HG02642 (cell line): Measurements from ENCODE around the gene CDK8.
A peak's percentile ranks its signal among the peaks of the same experiment; 100 is the strongest.

Source experiments
- ATAC-seq: cut with Tn5 transposase; IDR thresholded peaks from one replicate; pipeline ENCODE4 v1.9.1; 2021; ENCODE audit warnings: mild to moderate bottlenecking; ENCODE audit not compliant: unreplicated experiment, poor library complexity

The CDK8 gene

DNA sequence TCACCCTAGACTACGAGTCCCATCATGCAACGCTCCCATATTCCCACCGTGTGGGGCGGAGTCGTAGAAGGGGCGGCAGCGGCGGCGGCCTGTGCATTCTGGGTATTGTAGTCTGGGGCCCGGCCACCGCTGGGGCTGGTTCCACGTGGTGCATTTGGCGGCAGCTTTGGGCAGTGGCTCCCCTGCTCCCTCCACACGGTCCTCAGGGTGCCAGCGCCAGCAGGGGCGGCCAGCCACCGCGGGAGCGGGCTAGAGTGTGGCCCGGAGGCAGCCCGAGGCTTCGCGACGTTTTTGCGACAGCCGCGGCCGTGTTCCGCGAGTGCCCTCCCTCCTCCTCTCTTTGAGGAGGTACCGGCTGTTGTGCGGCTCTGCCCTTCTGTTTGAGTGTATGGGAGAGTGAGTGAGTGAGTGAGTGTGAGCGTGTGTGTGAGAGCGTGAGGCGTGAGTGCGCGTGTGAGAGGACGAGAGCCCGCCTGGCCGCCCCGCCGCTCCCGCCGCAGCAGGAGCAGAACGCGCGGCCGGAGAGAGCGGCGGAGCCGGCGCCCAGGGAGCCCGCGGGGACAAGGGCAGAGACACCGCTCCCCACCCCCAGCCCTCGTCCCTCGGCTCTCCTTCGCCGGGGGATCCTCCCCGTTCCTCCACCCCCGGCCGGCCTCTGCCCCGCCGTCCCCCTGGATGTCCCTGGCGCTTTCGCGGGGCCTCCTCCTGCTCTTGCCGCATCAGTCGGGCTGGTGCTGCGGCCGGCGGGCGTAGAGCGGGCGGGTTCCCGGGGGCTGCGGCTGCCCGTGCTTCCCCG, at the start of gene CDK8:
CDK8 (plus strand) TSS at position 343 of the 796 bp plus-strand sequence. CDS start 513 bp downstream, outside the sequence.
- peak; percentile 91 for ATAC-seq

DNA sequence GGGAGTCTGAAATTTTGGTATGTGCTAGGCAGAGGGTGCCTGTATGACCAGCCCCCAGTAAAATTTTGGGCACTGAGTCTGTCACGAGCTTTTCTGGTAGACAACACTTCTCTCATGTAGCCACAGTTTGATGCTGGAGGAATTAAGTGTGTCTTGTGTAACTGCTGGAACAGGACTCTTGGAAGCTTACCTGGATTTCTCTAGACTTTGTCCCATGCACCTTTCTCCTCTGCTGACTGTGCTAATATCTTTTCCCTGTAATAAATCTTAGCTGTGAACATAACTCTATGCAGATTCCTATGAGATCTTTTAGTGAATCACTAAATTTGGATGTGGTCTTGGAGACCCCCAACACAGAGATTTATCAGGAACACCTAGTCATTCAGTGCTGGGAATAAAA, 45.6 kb upstream of the CDK8 start:
- no peak for ATAC-seq

DNA sequence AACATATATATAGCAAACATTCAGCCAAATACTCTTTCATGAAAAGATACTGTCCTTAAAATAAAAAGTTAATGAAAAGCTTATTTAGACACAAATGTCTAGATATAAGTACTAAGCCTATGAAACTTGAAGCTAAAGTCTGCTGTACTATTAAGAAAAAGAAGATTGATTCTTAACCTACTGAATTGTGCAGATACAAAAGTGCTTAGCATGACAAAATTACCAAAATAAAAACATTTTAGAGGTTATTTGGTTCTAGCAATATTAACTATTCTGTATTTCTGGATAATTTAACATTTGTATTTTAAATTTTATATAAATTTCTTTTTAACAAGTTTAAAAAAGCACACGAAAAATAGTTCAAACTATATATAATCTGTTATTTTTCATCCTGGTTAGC, 40.6 kb upstream of the CDK8 start:
- ATAC-seq, result no peak

DNA sequence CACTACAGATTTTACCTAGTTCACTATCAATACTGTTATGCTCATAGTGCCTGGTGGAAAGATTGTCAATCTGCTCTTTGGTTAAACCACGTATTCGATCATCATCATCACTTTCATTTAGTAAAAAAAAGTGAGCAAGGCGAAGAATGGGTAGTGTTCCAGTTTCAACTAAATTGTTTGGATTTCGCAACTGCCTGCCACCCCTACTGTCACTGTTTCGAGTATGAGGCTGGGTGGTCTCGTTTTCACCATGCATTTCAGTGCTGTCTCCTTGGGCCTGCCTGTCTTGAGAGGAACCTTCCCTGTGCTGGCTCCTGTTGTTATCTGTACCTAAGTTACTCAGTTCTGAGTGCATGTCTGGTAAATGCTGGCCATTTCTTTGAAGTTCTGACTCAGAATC, 39.9 kb upstream of the CDK8 start:
- no peak for ATAC-seq

DNA sequence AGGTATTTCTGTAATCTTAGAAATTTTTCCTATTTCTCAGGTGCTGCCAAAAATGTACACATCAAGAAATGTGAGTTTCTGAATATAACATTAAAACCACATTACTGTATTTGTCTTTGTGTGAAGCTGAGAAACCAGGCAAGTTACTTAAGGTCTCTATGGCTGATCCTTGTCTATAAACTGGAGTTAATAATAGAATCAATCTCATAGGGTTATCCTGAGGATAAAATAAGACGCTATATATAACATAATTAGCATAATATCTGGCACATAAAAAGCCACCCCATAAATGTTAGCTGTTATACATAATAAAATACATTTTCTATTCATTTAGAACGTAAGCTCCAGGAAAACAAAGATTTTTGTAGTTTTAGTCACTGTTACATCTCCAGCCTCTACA, 37.9 kb upstream of the CDK8 start:
- ATAC-seq, result no peak

DNA sequence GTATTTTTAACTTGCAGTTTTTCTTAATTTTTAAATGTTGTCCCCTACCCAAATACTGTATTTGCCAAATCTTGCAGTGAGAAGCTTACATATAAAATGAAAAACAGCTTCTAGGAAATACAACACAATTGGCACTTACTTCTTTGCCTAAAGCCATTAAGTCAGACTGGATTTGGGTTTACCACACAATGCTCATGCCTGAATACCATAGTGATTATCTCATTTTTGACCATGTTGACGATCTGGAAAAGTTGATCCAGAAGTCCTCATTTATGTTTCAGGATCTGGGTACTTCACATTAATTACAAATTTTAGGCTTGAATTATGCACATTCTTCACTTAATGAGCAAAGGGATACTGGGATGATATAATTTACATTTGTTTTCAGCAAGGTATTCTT, 34.2 kb upstream of the CDK8 start:
- no peak for ATAC-seq

DNA sequence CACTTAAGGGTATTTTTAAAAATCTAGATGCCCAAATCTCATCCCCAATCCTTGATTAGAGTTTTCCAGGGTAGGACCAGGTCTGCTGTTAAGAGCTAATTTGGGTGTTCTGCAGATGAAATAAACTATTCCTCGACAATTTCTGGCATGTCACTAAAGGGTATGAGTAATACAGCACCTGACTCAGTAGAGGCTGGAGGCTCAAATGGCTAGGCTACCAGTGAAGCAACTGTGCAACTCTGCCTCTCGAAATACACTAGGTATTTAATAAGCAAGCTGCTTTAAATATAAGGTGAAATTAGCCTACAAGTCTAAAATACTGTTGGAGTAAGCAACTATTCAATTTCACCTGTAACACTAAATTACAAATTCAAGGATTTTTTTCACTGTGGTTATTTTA, 33.4 kb upstream of the CDK8 start:
- no peak for ATAC-seq

DNA sequence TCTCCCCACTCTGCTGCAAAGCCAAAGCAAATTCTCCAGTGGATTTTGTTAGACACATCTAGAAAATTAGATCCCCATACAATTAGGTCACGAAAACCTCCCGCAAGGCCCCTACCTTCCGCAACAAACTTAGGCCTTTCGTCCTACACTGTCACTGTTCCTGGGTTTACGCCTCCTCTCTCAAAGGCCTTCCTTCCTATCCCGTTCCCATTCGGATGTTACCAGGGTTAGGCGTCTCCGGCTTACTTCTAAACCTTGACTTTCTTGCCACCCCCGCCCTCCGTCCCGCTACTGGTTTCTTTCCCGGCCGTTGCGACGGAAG, 32.6 kb upstream of the CDK8 start:
- ATAC-seq, result no peak

DNA sequence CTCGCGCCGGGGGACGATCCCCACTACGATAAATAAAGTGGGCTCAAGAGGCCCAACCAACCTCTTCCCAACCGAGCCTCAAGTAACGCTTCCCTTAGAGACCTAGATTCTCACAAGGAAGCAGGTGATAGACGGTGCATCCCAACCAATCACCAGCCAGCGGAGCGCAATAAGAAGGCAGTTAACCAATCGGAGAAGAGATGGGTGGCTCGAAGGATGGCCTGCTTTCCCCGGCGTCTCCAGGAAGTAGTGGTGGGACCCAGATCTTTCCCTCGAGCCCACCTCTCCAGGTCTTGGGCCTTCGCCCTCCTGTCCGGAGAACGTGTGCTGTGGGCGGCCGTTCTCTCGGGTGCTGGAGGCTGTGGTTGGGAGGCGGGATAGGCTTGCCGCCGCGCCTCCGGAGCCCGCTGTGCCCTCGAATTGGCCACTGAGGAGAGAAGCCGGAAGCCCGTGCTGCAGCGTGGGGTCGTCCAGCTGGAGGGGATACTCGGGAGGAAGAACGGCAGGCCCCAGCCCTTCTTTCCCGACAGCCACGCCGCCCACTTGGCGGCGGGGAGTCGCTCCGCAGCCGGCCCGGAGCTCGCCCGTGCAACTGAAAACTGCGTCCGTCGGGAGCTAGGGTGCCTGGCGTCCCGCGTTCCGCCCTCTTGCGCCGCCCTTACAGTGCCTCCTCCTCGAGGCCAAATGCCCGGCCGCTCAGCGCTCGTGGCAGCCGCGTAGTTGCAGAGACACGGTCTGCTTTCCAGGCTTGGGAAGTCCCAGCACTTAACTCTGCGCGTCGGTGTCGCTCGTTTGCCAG, 32.0 kb upstream of the CDK8 start, which contains the start of gene RNF6:
RNF6 (minus strand) TSS at position 594 of the 799 bp plus-strand sequence. CDS start 2,665 bp downstream, outside the sequence.
- ATAC-seq, result peak; percentile 97

DNA sequence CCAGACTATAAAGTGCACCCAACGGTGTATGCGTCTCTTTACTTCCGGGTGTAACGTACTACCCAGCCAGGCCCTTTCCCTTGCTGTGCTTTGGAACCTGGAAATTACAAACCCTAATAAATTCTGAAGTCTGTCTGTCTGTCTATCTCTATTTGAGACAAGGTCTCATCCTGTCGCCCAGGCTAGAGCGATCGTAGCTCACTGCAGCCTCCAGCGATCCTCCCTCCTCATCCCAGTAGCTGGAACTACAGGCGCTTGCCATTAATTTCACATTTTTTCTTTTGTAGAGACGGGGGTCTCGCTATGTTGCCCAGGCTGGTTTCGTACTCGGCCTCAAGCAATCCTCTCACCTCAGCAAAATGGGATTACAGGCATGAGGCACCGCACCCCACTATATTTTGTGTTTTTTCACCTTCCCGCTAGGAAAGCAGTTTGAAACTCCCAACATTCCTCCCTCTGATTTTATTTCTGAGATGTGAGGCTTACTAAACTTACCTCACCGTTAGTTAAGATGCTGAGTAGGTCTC, 31.3 kb upstream of the CDK8 start:
- peak; percentile 50 for ATAC-seq

DNA sequence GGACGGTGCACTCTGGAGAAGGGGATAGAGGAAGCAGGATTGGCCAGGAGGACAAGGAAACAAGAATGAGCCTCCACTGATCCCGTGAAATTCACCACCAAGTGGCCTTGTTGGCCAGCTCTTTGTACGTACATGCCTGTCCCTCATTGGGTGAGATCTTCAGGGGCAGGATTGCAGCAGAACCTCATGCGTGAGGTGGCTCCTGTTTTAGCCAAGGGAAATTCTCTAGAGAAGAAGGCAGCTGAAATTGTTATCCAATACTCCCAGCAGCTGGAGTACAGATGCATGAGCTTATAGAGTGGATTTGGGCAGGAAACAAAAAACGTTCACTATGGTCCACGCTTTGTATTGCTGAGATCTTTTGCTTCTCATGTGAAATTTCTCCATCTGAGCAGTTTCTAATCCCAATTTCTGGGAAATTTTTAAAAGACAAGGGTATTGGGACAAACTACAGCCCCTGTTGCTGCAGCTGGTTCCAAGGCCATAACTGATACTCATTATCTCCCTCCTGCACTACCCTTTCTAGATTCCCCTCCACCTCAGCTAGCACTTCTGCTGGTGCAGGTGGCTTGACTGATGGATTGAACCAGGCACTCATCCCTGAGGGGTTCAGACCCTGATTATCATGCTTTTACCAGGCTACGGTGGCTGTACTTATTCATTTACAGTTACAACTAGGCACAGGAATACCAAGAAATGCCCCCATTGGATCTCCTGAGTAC, 27.9 kb upstream of the CDK8 start:
- ATAC-seq, result no peak

DNA sequence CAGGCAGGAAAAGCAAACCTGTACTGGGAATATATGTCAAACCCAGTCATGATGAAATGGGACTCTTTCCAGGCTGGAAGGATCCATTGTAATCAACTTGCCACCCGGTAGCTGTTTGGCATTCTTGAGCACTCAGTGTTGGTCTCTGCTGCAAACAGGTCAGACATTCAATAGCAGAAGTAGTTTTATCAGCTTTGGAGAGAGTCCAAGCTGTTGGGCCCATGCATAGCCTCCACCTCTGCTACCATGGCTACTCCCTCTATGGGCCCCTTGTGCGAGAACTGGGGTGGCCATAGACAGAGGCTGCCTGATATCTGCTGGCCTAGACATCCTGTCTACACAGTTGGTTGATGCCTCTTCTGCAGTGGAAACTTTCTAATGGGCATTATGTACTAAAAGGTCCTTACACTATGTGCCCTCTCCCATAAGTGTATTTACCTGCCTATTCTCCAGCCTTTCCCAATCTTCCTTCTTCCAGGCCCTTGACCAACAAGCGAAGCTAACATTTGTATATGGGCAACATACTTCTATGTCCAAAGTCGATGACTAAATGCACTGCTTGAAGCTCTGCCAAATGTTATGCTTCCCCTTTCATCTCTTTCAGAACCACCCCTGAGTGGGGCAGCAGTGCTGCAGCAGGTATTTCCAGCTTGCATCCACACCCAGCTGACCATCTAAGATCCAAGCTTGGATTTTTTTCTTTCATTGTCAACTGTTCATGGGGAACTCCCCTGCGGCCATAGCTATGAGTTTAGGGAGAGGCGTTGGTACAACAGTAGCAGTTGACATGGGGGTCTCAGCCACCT, 26.6 kb upstream of the CDK8 start:
- no peak for ATAC-seq

DNA sequence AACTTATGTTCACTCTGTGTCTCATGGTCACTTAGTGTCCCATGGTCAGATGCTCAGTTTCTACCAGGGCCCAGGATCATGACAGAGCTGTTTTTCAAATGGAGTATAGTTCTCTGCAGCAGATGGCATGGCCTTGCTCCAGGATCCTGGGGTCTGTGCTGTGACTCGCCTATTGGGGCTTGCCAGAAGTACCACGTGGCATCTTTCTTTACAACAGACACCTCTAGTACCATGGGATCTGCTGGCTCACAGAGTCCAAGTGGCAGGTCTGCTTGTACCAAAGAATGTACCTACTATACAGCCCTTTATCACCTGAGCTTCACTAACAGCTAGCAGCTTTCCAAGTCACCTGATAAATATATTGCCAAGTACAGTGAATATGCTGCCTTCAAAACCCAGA, 25.8 kb upstream of the CDK8 start:
- no peak for ATAC-seq

DNA sequence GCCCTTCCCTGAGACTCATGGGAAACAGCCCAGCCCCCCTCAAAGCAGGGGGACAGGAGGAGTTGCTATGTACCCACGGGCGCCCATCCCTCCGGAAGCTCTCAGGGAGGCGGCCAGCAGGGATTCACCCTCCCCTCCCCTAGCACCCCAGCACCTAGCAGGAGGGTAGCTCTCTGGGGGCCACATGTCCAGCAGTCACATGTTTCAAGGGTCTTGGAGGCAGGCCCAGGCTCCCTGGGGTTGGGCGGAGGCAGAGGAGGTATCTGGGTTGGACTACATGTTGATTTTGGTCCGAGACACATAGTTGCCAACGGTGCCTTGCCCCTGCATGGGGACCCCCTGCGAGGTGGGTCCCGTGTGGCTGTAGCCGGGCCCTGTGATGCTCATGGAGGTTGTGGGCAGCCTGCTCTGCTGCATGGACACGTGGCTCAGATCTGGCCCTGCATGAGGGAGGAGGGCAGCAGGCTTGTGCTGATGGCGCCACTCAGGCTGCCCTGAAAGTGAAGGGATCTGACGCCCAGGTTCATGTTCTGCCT, 24.8 kb upstream of the CDK8 start:
- no peak for ATAC-seq

DNA sequence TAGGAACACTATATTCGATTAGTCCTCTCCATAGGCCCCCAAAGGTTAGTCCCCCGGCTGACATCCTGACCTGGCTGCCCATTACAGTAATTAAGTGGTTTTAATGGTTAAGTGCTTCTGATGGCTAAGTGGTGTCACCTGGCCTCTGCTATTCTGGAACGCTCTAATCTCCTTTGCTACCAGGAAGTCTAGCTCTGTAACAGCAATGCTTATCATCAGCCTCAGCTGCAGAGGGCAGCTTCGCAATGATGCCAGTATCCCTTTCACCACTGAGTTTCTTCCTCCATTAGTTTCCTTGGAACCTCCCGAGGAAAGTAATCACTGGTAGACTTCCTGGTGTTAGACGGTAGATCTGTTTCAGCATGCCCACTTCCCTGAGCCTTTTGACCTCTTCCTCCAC, 23.2 kb upstream of the CDK8 start:
- no peak for ATAC-seq

DNA sequence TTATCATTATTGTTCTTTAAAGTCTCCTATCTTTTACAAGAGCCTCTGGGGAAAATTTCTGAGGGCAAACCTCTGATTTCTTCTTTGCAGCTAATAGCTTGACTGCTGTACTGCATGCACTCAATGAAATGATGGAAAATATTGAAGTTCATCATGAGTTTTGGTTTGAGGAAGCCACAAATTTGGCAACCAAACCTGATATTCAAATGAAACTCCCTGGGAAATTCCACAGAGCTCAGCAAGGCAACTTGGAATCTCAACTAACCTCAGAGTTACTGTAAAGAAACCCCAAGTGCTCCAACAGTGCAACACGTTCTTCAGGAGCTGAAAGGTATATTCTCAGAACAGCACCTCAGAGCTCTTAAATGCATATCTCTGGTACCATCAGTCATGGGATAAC, 17.6 kb upstream of the CDK8 start:
- ATAC-seq, result no peak

DNA sequence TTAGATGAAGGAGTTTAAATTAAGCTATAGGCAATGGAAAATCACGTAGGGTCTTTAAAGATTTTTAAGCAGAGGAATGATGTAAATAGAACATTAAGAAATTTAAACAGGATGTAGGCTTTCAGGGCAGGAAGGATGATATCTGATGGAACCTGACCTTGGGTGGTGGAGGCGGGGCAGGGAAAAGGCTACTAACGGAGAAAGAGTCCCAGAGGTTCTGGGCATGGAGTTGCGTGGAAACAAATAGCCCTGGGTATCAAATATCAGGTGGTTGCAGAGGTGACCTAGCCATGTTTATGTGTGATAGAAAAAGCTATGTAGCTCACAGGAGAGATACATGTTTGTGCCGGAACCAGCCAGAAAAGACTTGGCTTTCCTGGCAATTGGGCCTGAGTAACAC, 7.8 kb upstream of the CDK8 start:
- ATAC-seq, result no peak

DNA sequence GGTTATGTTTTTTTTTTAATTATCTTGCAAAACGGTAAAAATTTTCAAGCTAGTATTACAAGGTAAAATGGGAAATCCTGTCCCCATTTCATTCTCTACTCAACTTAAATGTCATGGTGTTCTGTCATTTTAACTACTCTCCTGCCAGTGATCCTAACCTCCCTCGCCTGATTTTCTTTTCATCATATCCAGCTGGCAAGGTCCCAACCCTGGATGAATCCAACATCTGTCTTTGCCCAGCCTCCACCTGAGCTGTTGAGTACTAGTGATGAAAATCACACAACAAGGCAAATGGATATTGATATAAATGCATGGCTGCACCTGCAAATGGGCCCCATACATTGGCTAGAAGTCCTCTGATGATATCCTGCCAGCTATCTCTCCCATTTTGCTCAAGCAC, 6.9 kb upstream of the CDK8 start:
- no peak for ATAC-seq

DNA sequence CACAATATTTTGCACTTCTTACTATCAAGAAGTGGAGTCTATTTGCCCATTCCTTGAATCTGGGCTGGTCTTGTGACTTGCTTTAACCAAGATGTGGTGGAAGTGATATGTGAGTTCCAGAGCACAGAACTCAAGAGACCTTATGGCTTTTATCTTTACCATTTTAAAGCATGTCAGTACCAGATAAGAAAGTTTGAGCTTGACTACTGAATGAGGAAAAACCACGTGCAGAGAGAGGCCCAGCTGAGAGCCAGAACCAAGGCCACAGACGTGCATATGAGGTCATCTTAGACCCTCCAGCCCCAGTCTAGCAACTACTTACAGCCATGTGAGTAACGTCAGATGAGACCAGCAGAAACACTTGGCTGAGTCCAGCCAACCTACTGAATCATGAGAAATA, 6.3 kb upstream of the CDK8 start:
- no peak for ATAC-seq

DNA sequence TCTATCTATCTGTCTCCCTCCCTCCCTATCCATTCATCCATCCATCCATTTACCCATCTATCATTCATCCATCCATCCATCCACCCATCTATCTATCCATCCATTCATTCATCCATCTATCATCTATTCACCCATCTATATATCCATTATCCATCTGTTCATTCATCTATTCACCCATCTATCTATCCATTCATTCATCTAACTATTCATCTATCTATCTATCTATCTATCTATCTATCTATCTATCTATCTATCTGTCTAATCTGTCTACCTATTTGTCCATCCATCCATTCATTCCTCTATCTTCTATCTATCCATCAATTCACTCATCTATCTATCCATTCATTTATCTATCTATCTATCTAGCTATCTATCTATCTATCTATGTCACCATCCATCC, 4.4 kb upstream of the CDK8 start:
- no peak for ATAC-seq
